Mammary epithelial cell (primary cell): ENCODE results near the gene HBD.

ENCODE experiments used
- EZH2 ChIP-seq: IDR thresholded peaks from 2 replicates; pipeline ENCODE4 v1.6.1; 2012; ENCODE audit warnings: low read length, inconsistent platforms, borderline replicate concordance
- TF ChIP-seq, protein P1 (sequence below), 2 donors: IDR thresholded peaks in 1 of 2; conservative IDR thresholded peaks in 1 of 2; 2 replicates each; pipeline ENCODE4 v1.5.1; 2011 to 2012; ENCODE audit warnings: inconsistent platforms in 2 of 2, low read length in 2 of 2, mild to moderate bottlenecking in 2 of 2, control low read depth in 1 of 2, low read depth in 1 of 2; ENCODE audit not compliant: insufficient read depth in 1 of 2; ENCODE audit errors: extremely low read depth in 1 of 2

- TF ChIP-seq, protein P1, sequence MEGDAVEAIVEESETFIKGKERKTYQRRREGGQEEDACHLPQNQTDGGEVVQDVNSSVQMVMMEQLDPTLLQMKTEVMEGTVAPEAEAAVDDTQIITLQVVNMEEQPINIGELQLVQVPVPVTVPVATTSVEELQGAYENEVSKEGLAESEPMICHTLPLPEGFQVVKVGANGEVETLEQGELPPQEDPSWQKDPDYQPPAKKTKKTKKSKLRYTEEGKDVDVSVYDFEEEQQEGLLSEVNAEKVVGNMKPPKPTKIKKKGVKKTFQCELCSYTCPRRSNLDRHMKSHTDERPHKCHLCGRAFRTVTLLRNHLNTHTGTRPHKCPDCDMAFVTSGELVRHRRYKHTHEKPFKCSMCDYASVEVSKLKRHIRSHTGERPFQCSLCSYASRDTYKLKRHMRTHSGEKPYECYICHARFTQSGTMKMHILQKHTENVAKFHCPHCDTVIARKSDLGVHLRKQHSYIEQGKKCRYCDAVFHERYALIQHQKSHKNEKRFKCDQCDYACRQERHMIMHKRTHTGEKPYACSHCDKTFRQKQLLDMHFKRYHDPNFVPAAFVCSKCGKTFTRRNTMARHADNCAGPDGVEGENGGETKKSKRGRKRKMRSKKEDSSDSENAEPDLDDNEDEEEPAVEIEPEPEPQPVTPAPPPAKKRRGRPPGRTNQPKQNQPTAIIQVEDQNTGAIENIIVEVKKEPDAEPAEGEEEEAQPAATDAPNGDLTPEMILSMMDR (conservative IDR thresholded peaks at IDR 0.05 in 1 of 2, IDR thresholded peaks at IDR 0.05 in 1 of 2; ENCODE audit: extremely low read depth in 1 of 2, insufficient read depth in 1 of 2, low read depth in 1 of 2, low read length in 2 of 2): no peak
- TF ChIP-seq EZH2: no peak
Observed at GRCh38 chr11:5225480-5225871, 8.8 kb downstream of the HBD start.
